ENCODE data around the gene LRRC31. TPM values are rescaled to one million over a fixed set of nuclear protein-coding genes. Genes with fewer than 3 reads are reported as not detected.

The LRRC31 gene
- total and polyA plus RNA-seq, 2 of the 13 experiments (the other 11 are each of a cell fraction or from before 2014, with no cell fraction given): not detected

GRCh38 chr3:169891886-169892285 lies 22.2 kb upstream of the LRRC31 start:
- Histone ChIP-seq H3K4me1 (ENCODE audit: insufficient read depth, low read length) (no peaks in the 10 kb centered on the region), H3K9me3 (ENCODE audit: low read length) (no peaks in the 10 kb centered on the region), H3K27ac (ENCODE audit: extremely low read length, insufficient read depth, low read length) (no peak overlapping the region), H3K27me3 (ENCODE audit: control insufficient read depth in 1 of 2, insufficient read depth in 2 of 2, low read length in 2 of 2) (no peaks in the 10 kb centered on the region), H4K20me1 (ENCODE audit: insufficient read depth, low read length) (no peaks in the 10 kb centered on the region), H3K79me2 (ENCODE audit: insufficient read depth, low read length) (no peaks in the 10 kb centered on the region), H3K9ac (ENCODE audit: insufficient read depth, low read depth, low read length) (no peak overlapping the region), H2AFZ (ENCODE audit: low read length) (no peak overlapping the region), H3K36me3 (replicated peaks in 1 of 2; ENCODE audit: control insufficient read depth in 1 of 2, insufficient read depth in 2 of 2, low read length in 2 of 2) (no peaks in the 10 kb centered on the region), H3K4me3 (replicated peaks in 1 of 3; ENCODE audit: insufficient read depth in 1 of 3, low read depth in 2 of 3, low read length in 3 of 3) (no peak overlapping the region), H3K4me2 (ENCODE audit: low read depth, low read length) (no peak overlapping the region)
- POLR2A ChIA-PET: no interaction called here
- FAIRE-seq: no peak
- TF ChIP-seq IRF2 (CRISPR knock-in tag; IDR thresholded peaks at IDR 0.05) (no peak), TRIM22 (IDR thresholded peaks at IDR 0.05) (no peak), ZNF552 (CRISPR knock-in tag; IDR thresholded peaks at IDR 0.05; ENCODE audit: borderline replicate concordance) (no peak), FOXJ3 (CRISPR knock-in tag; IDR thresholded peaks at IDR 0.05; ENCODE audit: borderline replicate concordance) (no peak), CENPBD1 (CRISPR knock-in tag; IDR thresholded peaks at IDR 0.05; ENCODE audit: borderline replicate concordance, low read depth) (no peak), SAP130 (CRISPR knock-in tag; IDR thresholded peaks at IDR 0.05; ENCODE audit: low read depth) (no peak), SUZ12 (IDR thresholded peaks at IDR 0.05; ENCODE audit: low read depth, low read length) (no peak), TIGD3 (CRISPR knock-in tag; IDR thresholded peaks at IDR 0.05; ENCODE audit: borderline replicate concordance) (no peak)
- intact Hi-C loops (cut with micrococcal nuclease; ENCODE audit: unreplicated experiment): no loop called here
- in situ Hi-C loops (cut with HindIII; ENCODE audit: extremely low pct_ligation_motif_present, low pct_unique_long_range_greater_than_20kb): no loop called here
- ATAC-seq: no peak
- WGBS (ENCODE audit: low lambda C conversion rate): 61% methylated on average over 7 of the region's 7 CpGs
- CTCF ChIA-PET (ENCODE audit: low intra/inter-chr PET ratio, low total read pairs): no interaction called here
- no peak for DNase-seq (ENCODE audit: low spot score)
- no TSS peak for BruUV-seq (replicated peaks)
